GM19372 (cell line): ENCODE data around the gene AGAP3.

ENCODE experiments used
- ATAC-seq: cut with Tn5 transposase; IDR thresholded peaks from one replicate; pipeline ENCODE4 v1.9.1; 2021; ENCODE audit warnings: mild to moderate bottlenecking, low read depth, moderate library complexity; ENCODE audit not compliant: unreplicated experiment

Gene AGAP3

GRCh38 chr7:151086802-151087244, 548 bp downstream of the AGAP3 start:
- no peak for ATAC-seq

- ATAC-seq: no peak
Observed at GRCh38 chr7:151087245-151088018, 1.2 kb downstream of the AGAP3 start.

GRCh38 chr7:151088019-151088855, 2.0 kb downstream of the AGAP3 start:
- ATAC-seq: no peak

- ATAC-seq: no peak
Observed at GRCh38 chr7:151088856-151089699, 2.8 kb downstream of the AGAP3 start.

- no peak for ATAC-seq
Observed at GRCh38 chr7:151089893-151090730, 3.8 kb downstream of the AGAP3 start.

GRCh38 chr7:151091003-151091402, 4.7 kb downstream of the AGAP3 start:
- no peak for ATAC-seq

- no peak for ATAC-seq
Observed at GRCh38 chr7:151091431-151091830, 5.2 kb downstream of the AGAP3 start.

GRCh38 chr7:151091988-151092387, 5.7 kb downstream of the AGAP3 start:
- no peak for ATAC-seq

GRCh38 chr7:151093748-151094147, 7.5 kb downstream of the AGAP3 start:
- no peak for ATAC-seq

GRCh38 chr7:151094675-151095074, 8.4 kb downstream of the AGAP3 start:
- ATAC-seq: no peak

- ATAC-seq: no peak
Observed at GRCh38 chr7:151095123-151095797, 9.0 kb downstream of the AGAP3 start.

GRCh38 chr7:151095828-151096475, 9.7 kb downstream of the AGAP3 start:
- no peak for ATAC-seq

- ATAC-seq: no peak
Observed at GRCh38 chr7:151099486-151100211, 13.4 kb downstream of the AGAP3 start.

GRCh38 chr7:151100921-151101320, 14.6 kb downstream of the AGAP3 start:
- no peak for ATAC-seq

GRCh38 chr7:151101621-151102396, 15.5 kb downstream of the AGAP3 start:
- ATAC-seq: no peak

GRCh38 chr7:151102991-151103390, 16.7 kb downstream of the AGAP3 start:
- no peak for ATAC-seq

GRCh38 chr7:151103973-151104372, 17.7 kb downstream of the AGAP3 start:
- no peak for ATAC-seq
